Fibroblast of villous mesenchyme (primary cell): ENCODE measurements around the gene TLR2. TPM values are rescaled to one million over a fixed set of nuclear protein-coding genes. Genes with fewer than 3 reads are reported as not detected.

Experiments
- DNase-seq: peaks from one replicate; pipeline ENCODE4 v3.0.0-alpha.2; 2010; ENCODE audit warnings: low read depth
- H3K4me3 ChIP-seq: 2 replicates; pipeline ENCODE4 v1.5.1; 2011; ENCODE audit warnings: low read depth, mild to moderate bottlenecking, low read length
- CTCF ChIP-seq: IDR thresholded peaks from 2 replicates; pipeline ENCODE4 v1.5.1; 2012; ENCODE audit warnings: low read depth, mild to moderate bottlenecking, low read length; ENCODE audit not compliant: insufficient read depth
- total RNA-seq: library from RNA; depleted of rRNA; stranded (reverse); fragments of >200 nt; gene quantifications from 2 replicates; pipeline ENCODE4 v1.2.3, GENCODE V29; 2012

TLR2 gene
- total RNA-seq, 1 donor: under 0.01 TPM

GRCh38 chr4:153647975-153648374 is 36.1 kb upstream of the TLR2 start:
- no peak for TF ChIP-seq CTCF

GRCh38 chr4:153649572-153649991 is 34.5 kb upstream of the TLR2 start:
- peak; percentile 42 for DNase-seq
- no peak overlapping the region for H3K4me3 ChIP-seq
- peak; percentile 38 for TF ChIP-seq CTCF

More at GRCh38 chr4:153647975-153648374, 36.1 kb upstream of the TLR2 start:
- no peak for DNase-seq
- H3K4me3 ChIP-seq: no peak overlapping the region

GRCh38 chr4:153651116-153651515 is 33.0 kb upstream of the TLR2 start:
- no peak for DNase-seq
- H3K4me3 ChIP-seq: no peak overlapping the region
- TF ChIP-seq CTCF: no peak

GRCh38 chr4:153651587-153651986 is 32.5 kb upstream of the TLR2 start:
- DNase-seq: no peak
- no peak overlapping the region for H3K4me3 ChIP-seq
- TF ChIP-seq CTCF: no peak

- DNase-seq: no peak
- TF ChIP-seq CTCF: no peak
- no peak overlapping the region for H3K4me3 ChIP-seq
These were observed 31.9 kb upstream of the TLR2 start for GRCh38 chr4:153652051-153652784.

- no peak overlapping the region for H3K4me3 ChIP-seq
- no peak for TF ChIP-seq CTCF
These were observed 29.0 kb upstream of the TLR2 start for GRCh38 chr4:153655002-153655541.

More at GRCh38 chr4:153655002-153655541, 29.0 kb upstream of the TLR2 start:
- DNase-seq: no peak
